Measurements from ENCODE around the gene APCDD1L. TPM values are rescaled to one million over a fixed set of nuclear protein-coding genes. Genes with fewer than 3 reads are reported as not detected.

Gene APCDD1L
- total RNA-seq, 1 experiment from 2014 or later: not detected

DNA sequence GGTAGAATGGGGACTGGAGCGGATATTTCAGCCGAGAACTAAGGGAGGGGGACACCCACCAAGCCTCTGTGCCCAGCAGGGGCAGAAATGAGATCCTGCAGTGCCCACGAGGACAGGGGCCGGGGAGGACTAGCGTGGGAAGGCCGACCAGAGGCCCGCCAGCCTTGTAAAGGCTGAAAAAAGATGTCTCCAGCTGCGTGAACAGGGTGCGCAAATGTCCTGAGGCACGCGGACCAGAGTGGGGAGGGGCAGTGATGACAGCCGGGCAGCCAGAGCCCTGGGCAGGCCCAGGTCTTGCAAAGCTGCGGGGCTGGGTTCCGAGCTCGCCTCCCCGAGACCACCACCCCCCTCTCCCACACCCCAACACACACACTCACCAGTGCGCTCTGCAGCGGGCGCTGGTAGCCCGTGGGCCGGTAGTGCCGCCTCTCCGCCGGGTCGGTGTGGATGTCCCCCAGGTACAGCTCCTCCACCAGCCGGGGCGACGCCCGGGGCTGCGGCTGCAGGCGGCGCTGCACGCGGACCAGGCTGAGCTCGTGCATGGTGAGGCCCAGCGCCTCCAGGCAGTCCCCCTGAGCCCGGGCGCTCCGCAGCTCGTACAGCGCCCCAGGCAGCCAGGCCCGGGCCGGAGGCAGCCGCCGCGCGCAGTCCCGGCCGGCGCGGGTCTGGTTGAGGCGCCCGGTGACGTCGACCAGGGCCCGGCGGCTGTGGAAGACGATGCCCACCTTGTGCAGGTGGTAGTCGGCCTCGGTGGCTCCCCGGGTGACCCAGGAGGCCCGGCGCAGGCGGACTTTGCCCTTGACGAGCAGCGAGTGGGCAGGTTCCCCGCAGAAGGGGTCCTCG, 48.2 kb downstream of the APCDD1L start:
- Mint-ChIP-seq H3K9me3 (ENCODE audit: unreplicated experiment) (no peaks in the 10 kb centered on the region), H3K4me3 (ENCODE audit: unreplicated experiment) (no peak overlapping the region), H3K36me3 (ENCODE audit: insufficient read depth, unreplicated experiment) (no peaks in the 10 kb centered on the region), H3K4me1 (ENCODE audit: low read depth, unreplicated experiment) (no peaks in the 10 kb centered on the region), H3K27me3 (ENCODE audit: insufficient read depth, unreplicated experiment) (no peaks in the 10 kb centered on the region), H3K27ac (ENCODE audit: unreplicated experiment) (no peak overlapping the region)
- Histone ChIP-seq H3K4me3 (ENCODE audit: low read depth, low read length) (no peak overlapping the region), H3K4me1 (no peaks in the 10 kb centered on the region), H3K36me3 (ENCODE audit: control insufficient read depth, insufficient read depth, low read length) (no peaks in the 10 kb centered on the region), H3K27me3 (replicated peaks; ENCODE audit: control insufficient read depth, insufficient read depth, low read length) (no peaks in the 10 kb centered on the region), H3K9me3 (no peaks in the 10 kb centered on the region)
- no TSS peak for BruUV-seq (replicated peaks)
- TF ChIP-seq, protein P1, sequence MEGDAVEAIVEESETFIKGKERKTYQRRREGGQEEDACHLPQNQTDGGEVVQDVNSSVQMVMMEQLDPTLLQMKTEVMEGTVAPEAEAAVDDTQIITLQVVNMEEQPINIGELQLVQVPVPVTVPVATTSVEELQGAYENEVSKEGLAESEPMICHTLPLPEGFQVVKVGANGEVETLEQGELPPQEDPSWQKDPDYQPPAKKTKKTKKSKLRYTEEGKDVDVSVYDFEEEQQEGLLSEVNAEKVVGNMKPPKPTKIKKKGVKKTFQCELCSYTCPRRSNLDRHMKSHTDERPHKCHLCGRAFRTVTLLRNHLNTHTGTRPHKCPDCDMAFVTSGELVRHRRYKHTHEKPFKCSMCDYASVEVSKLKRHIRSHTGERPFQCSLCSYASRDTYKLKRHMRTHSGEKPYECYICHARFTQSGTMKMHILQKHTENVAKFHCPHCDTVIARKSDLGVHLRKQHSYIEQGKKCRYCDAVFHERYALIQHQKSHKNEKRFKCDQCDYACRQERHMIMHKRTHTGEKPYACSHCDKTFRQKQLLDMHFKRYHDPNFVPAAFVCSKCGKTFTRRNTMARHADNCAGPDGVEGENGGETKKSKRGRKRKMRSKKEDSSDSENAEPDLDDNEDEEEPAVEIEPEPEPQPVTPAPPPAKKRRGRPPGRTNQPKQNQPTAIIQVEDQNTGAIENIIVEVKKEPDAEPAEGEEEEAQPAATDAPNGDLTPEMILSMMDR (IDR thresholded peaks at IDR 0.05; ENCODE audit: insufficient read depth in 1 of 2, low read depth in 1 of 2, low read length in 1 of 2, severe bottlenecking in 1 of 2, unreplicated experiment in 1 of 2): no peak
- POLR2A ChIA-PET: no interaction called here
- DNase-seq: no peak
- CTCF ChIA-PET: no interaction called here
- intact Hi-C loops (cut with micrococcal nuclease; ENCODE audit: unreplicated experiment): no loop called here

DNA sequence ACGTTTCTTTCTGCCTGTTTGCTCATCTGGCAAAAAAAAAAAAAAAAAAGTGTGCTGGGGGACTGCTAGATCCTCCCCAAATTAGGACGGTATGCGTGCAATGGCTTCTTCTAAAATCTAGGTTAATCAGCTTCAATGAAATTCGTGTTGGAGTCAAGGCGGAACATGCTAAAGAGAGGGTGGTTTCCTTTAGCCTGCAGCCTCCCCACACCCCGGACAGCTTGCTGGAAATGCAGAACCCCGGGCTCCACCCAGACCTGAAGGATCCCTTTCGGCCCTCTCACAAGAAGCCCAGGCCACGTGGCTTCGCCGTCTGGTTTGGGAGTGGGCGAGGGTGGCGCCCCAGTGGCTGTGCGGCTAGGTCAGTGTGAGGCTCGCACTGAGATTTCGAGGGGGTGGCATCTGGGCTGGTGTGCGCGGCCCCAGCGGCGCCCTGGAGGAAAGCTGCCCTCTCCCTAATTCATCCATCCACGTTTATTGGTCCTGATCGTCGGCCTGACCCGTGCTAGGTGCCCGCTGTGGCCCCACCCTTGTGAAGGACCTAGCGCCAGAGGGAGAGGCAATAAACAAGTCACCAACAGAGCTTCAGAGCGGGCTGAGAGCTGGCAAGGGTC, 49.0 kb downstream of the APCDD1L start:
- Histone ChIP-seq H3K36me3 (ENCODE audit: control insufficient read depth, insufficient read depth, low read length) (no peaks in the 10 kb centered on the region), H3K9me3 (no peaks in the 10 kb centered on the region), H3K4me1 (no peaks in the 10 kb centered on the region), H3K27me3 (replicated peaks; ENCODE audit: control insufficient read depth, insufficient read depth, low read length) (no peaks in the 10 kb centered on the region), H3K4me3 (ENCODE audit: low read depth, low read length) (no peak overlapping the region)
- no peak for DNase-seq
- TF ChIP-seq, protein P1 (IDR thresholded peaks at IDR 0.05; ENCODE audit: insufficient read depth in 1 of 2, low read depth in 1 of 2, low read length in 1 of 2, severe bottlenecking in 1 of 2, unreplicated experiment in 1 of 2): no peak
- Mint-ChIP-seq H3K27me3 (ENCODE audit: insufficient read depth, unreplicated experiment) (no peaks in the 10 kb centered on the region), H3K27ac (ENCODE audit: unreplicated experiment) (no peak overlapping the region), H3K4me1 (ENCODE audit: low read depth, unreplicated experiment) (no peaks in the 10 kb centered on the region), H3K9me3 (ENCODE audit: unreplicated experiment) (no peaks in the 10 kb centered on the region), H3K4me3 (ENCODE audit: unreplicated experiment) (no peak overlapping the region), H3K36me3 (ENCODE audit: insufficient read depth, unreplicated experiment) (no peaks in the 10 kb centered on the region)
- BruUV-seq (replicated peaks): no TSS peak
- CTCF ChIA-PET: interaction anchor here (0.5 kb wide), 1 partner anchor 185 kb away, joined by 7 read pairs; the partner anchor contains the start of gene STX16
- intact Hi-C loops (cut with micrococcal nuclease; ENCODE audit: unreplicated experiment): no loop called here
- POLR2A ChIA-PET: no interaction called here

DNA sequence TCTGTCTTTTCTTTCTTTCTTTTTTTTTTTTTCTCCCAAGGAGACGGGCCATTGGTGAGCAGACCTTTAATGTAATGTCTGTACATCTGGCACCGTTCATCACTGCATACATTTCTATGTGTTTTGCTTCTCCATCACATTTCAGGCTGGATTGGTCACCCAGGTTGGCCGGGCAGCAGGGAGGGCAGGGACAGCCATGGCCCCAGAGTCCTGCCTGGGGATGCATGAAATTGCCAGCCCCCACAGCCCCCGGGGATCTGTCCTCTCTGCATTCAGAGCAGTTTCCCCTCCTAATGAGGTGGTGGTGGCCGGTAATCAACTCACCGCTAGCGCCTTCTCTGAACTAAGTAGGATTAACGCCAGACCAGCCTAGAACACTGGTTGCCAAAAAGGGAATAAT, 50.4 kb downstream of the APCDD1L start:
- no peak overlapping the region for H3K27ac Mint-ChIP-seq (ENCODE audit: unreplicated experiment)
- no peaks in the 10 kb centered on the region for H3K36me3 Mint-ChIP-seq (ENCODE audit: insufficient read depth, unreplicated experiment)
- H3K36me3 ChIP-seq (ENCODE audit: control insufficient read depth, insufficient read depth, low read length): no peaks in the 10 kb centered on the region
- ChIA-PET CTCF (no interaction called here), POLR2A (no interaction called here)
- H3K27me3 Mint-ChIP-seq (ENCODE audit: insufficient read depth, unreplicated experiment): no peaks in the 10 kb centered on the region
- TF ChIP-seq, protein P1 (IDR thresholded peaks at IDR 0.05; ENCODE audit: insufficient read depth in 1 of 2, low read depth in 1 of 2, low read length in 1 of 2, severe bottlenecking in 1 of 2, unreplicated experiment in 1 of 2): no peak
- intact Hi-C loops (cut with micrococcal nuclease; ENCODE audit: unreplicated experiment): no loop called here
- no TSS peak for BruUV-seq (replicated peaks)
- no peaks in the 10 kb centered on the region for H3K4me1 Mint-ChIP-seq (ENCODE audit: low read depth, unreplicated experiment)
- no peak overlapping the region for H3K4me3 Mint-ChIP-seq (ENCODE audit: unreplicated experiment)
- no peaks in the 10 kb centered on the region for H3K27me3 ChIP-seq (replicated peaks; ENCODE audit: control insufficient read depth, insufficient read depth, low read length)
- no peak for DNase-seq
- H3K4me1 ChIP-seq: no peaks in the 10 kb centered on the region
- H3K4me3 ChIP-seq (ENCODE audit: low read depth, low read length): no peak overlapping the region
- H3K9me3 ChIP-seq: no peaks in the 10 kb centered on the region
- no peaks in the 10 kb centered on the region for H3K9me3 Mint-ChIP-seq (ENCODE audit: unreplicated experiment)
